OCI-LY1 (cell line): ENCODE measurements around the gene MCM6.
A peak's percentile ranks its signal among the peaks of the same experiment; 100 is the strongest.
"Not testable (repeated sequence)": the region's sequence is repeated elsewhere in the genome, so short reads cannot be mapped to it uniquely, and the experiment has no call there.

Source experiments
- H2AFZ ChIP-seq: fragments of 200-600 bp; sonication (generic), shearing (Covaris generic); 2 replicates; pipeline ENCODE4 v1.6.0; 2014; ENCODE audit warnings: antibody characterized with exemption, mild to moderate bottlenecking, low read length
- H3F3A ChIP-seq: fragments of 200-600 bp; sonication (generic), shearing (Covaris generic); 2 replicates; pipeline ENCODE4 v1.6.0; 2014; ENCODE audit warnings: mild to moderate bottlenecking, antibody characterized with exemption, low read length, moderate library complexity; ENCODE audit not compliant: insufficient read depth
- H3K27ac ChIP-seq: fragments of 200-600 bp; sonication (generic); 2 replicates; pipeline ENCODE4 v1.5.1; 2014; ENCODE audit warnings: low read length, mixed run types, mild to moderate bottlenecking, low read depth; ENCODE audit not compliant: poor library complexity, severe bottlenecking
- H3K27me3 ChIP-seq: fragments of 200-600 bp; sonication (generic); 2 replicates; pipeline ENCODE4 v1.6.0; 2014; ENCODE audit warnings: antibody characterized with exemption, mild to moderate bottlenecking, low read length, moderate library complexity; ENCODE audit not compliant: insufficient read depth
- H3K36me3 ChIP-seq: fragments of 200-600 bp; sonication (generic); 2 replicates; pipeline ENCODE4 v1.6.1; 2014; ENCODE audit warnings: mild to moderate bottlenecking, antibody characterized with exemption, low read length, moderate library complexity, mixed read lengths; ENCODE audit not compliant: insufficient read depth
- H3K4me1 ChIP-seq: fragments of 200-600 bp; sonication (generic); 2 replicates; pipeline ENCODE4 v1.5.1; 2014; ENCODE audit warnings: mild to moderate bottlenecking, low read length, moderate library complexity; ENCODE audit not compliant: insufficient read depth, severe bottlenecking
- H3K4me2 ChIP-seq: fragments of 200-600 bp; sonication (generic), shearing (Covaris generic); 2 replicates; pipeline ENCODE4 v1.6.1; 2014; ENCODE audit warnings: low read length
- H3K4me3 ChIP-seq: fragments of 200-600 bp; sonication (generic); 2 replicates; pipeline ENCODE4 v1.5.1; 2014; ENCODE audit warnings: low read length, low read depth, mild to moderate bottlenecking, mixed read lengths; ENCODE audit not compliant: poor library complexity, severe bottlenecking
- H3K79me2 ChIP-seq: fragments of 200-600 bp; shearing (Covaris generic); 2 replicates; pipeline ENCODE4 v1.6.1; 2016; ENCODE audit warnings: mixed run types, low read length, mixed read lengths; ENCODE audit not compliant: insufficient read depth
- H3K9ac ChIP-seq: fragments of 200-600 bp; sonication (generic), shearing (Covaris generic); 2 replicates; pipeline ENCODE4 v1.6.1; 2014; ENCODE audit warnings: mild to moderate bottlenecking, low read length, mixed read lengths
- H3K9me2 ChIP-seq: fragments of 200-600 bp; sonication (generic), shearing (Covaris generic); 2 replicates; pipeline ENCODE4 v1.6.1; 2014; ENCODE audit warnings: low read depth, mild to moderate bottlenecking, low read length, mixed read lengths
- H3K9me3 ChIP-seq: fragments of 200-600 bp; shearing (Covaris generic); 2 replicates; pipeline ENCODE4 v1.6.1; 2014; ENCODE audit warnings: low read length, mixed read lengths
- H4K20me1 ChIP-seq: fragments of 200-600 bp; sonication (generic), shearing (Covaris generic); 2 replicates; pipeline ENCODE4 v1.6.0; 2016; ENCODE audit warnings: mild to moderate bottlenecking, low read length; ENCODE audit not compliant: insufficient read depth
- CTCF ChIP-seq: fragments of 200-600 bp; sonication (generic), shearing (Covaris generic); IDR thresholded peaks from 2 replicates; pipeline ENCODE4 v1.5.1; 2017; ENCODE audit warnings: mild to moderate bottlenecking, antibody characterized with exemption, low read length, moderate library complexity, mixed read lengths
- EZH2 ChIP-seq: fragments of 200-600 bp; sonication (generic), shearing (Covaris generic); IDR thresholded peaks from 2 replicates; pipeline ENCODE4 v1.8.0; 2017; ENCODE audit warnings: borderline replicate concordance, mixed run types, mild to moderate bottlenecking, antibody characterized with exemption, low read length, moderate library complexity, mixed read lengths

The MCM6 gene

GRCh38 chr2:135797497-135798274 lies 78.6 kb downstream of the MCM6 start:
- H3K79me2 ChIP-seq = no peaks in the 10 kb centered on the region
- H3K9me2 ChIP-seq = no peaks in the 10 kb centered on the region
- H3K4me1 ChIP-seq = peaks cover 43% of the 10 kb centered on the region
- H3K9me3 ChIP-seq = 0 out of 2 replicates have a peak, but pooled peaks cover 11% of the 10 kb centered on the region
- no peaks in the 10 kb centered on the region for H3F3A ChIP-seq
- H2AFZ ChIP-seq = peak overlapping the region; percentile 96
- H3K36me3 ChIP-seq = peaks cover 10% of the 10 kb centered on the region; the same call in 1 of the 2 replicates
- peak overlapping the region; percentile 37 for H3K9ac ChIP-seq
- H3K4me3 ChIP-seq = peak overlapping the region; percentile 6
- H3K27ac ChIP-seq = peak overlapping the region; percentile 75
- H3K4me2 ChIP-seq = peak overlapping the region; percentile 10
- H4K20me1 ChIP-seq = no peaks in the 10 kb centered on the region
- no peaks in the 10 kb centered on the region for H3K27me3 ChIP-seq
- peak; percentile 97 for TF ChIP-seq CTCF
- TF ChIP-seq EZH2 = no peak

DNA sequence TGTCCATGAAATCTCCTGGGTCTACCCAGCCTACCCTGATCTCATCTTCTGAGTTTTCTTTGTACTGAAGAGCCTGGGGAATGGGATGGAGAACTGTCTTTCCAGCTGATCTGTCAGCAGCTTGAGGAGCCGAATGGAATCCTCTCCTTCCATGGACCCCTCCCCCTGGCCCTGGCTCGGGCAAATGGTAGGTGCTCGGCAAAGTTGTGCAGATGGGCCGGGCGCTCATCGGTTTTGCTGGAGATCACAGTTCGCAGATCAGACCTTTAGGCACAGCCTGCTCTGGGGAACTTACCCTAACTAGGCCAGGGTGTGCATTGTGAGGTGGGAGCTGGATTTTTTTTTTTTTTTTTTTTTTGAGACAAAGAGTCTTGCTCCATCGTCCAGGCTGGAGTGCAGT lies 79.6 kb downstream of the MCM6 start:
- Histone ChIP-seq H3K27me3 (no peaks in the 10 kb centered on the region), H3K79me2 (no peaks in the 10 kb centered on the region), H3F3A (no peaks in the 10 kb centered on the region), H3K9me2 (no peaks in the 10 kb centered on the region), H4K20me1 (no peaks in the 10 kb centered on the region), H3K27ac (peak overlapping the region; percentile 6), H3K9ac (no peak overlapping the region), H3K4me2 (no peak overlapping the region), H3K4me1 (peaks cover 51% of the 10 kb centered on the region), H3K36me3 (0 out of 2 replicates have a peak, but pooled peaks cover under 1% of the 10 kb centered on the region), H3K4me3 (no peak overlapping the region), H3K9me3 (0 out of 2 replicates have a peak, but pooled peaks cover 6% of the 10 kb centered on the region), H2AFZ (no peak overlapping the region)
- TF ChIP-seq CTCF (no peak), EZH2 (no peak)

- not testable (repeated sequence) for H3K9me3 ChIP-seq, H3K36me3 ChIP-seq
- H3K4me1 ChIP-seq = peaks cover 51% of the 10 kb centered on the region
These were observed 80.6 kb downstream of the MCM6 start for GRCh38 chr2:135795641-135796040.

More at GRCh38 chr2:135795641-135796040, 80.6 kb downstream of the MCM6 start:
- H3K79me2 ChIP-seq, H3K4me3 ChIP-seq, H3K9me2 ChIP-seq, H2AFZ ChIP-seq, H3K4me2 ChIP-seq, H3K27ac ChIP-seq, H4K20me1 ChIP-seq, H3F3A ChIP-seq, H3K27me3 ChIP-seq, H3K9ac ChIP-seq: not testable (repeated sequence)
- peak; percentile 16; the same call in 1 of the 2 replicates for TF ChIP-seq CTCF
